HG03520 (cell line): ENCODE measurements around the gene PGPEP1.

Experiments
- ATAC-seq: cut with Tn5 transposase; IDR thresholded peaks from one replicate; pipeline ENCODE4 v1.9.1; 2021; ENCODE audit warnings: mild to moderate bottlenecking, moderate library complexity; ENCODE audit not compliant: unreplicated experiment

Gene PGPEP1

GRCh38 chr19:18340190-18340989 is at the start of gene PGPEP1:
Gene PGPEP1, plus strand, starts transcription at chr19:18340598. Its CDS starts 84 bp downstream, at chr19:18340682.
- no peak for ATAC-seq

DNA sequence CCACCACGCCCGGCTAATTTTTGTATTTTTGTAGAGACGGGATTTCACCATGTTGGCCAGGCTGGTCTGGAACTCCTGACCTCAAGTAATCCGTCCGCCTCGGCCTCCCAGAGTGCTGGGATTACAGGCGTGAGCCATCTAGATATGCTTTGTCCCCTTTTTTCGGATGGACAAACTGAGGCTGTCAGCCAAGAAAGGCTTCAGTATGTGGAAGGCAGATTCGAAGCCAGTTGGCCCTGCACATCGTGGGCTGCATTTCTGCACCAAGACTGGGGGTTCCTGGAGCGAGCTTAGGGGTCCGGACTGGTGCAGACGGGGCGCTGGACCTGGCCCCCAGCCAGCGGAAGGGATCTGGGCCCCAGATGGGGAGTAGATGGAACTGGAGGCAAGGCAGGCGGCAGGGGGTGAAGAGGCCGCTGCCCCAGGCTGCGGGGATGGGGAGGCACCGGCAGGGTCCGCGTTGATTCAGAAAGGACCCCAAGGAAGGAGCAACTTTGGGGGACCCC is 49.3 kb upstream of the PGPEP1 start:
- peak; percentile 19 for ATAC-seq

DNA sequence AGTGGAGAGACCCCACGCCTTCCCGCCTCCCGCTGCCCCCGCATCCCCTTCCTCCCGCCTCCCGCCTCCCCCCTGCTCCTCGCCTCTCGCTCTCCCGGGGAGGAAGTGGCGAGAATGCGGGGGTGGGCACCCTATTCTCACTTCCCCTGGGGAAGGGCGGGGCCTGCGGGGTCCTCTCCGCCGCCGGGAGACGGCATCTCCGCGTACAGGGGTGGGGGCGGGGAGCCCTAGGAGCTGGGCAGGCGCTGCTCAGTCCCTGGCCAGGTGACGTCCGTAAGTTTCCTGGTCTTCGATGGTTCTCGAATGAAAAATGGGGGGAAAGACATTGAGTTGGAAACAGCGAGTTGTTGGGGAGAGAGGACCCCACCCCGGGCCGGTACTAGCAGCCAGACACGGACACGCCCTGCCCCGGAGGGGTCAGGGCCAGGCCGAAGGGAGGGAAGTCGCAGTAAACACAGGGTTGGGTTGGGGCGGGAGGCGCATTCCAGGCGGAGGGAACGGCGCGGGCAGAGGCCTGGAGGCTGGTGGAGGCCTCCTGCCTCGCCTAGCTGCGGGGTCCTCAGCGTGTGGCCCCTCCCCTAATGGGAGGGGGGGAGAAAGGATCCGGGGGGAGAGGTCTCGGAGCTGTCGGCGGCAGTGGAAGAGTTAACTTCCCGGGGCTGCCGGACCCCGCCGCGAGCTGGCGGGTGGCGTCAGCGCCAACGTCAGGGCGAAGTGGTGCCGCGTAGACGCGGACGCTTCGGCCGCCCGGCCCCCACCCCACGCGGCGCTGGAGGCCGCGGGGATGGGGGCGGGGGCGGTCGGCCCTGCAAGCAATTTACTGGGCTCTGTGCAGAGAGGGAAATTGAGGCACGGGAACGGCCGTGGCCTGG is 48.6 kb upstream of the PGPEP1 start:
- peak; percentile 35 for ATAC-seq

- ATAC-seq, result peak; percentile 2
Measured at GRCh38 chr19:18292462-18292809, 48.0 kb upstream of the PGPEP1 start.

DNA sequence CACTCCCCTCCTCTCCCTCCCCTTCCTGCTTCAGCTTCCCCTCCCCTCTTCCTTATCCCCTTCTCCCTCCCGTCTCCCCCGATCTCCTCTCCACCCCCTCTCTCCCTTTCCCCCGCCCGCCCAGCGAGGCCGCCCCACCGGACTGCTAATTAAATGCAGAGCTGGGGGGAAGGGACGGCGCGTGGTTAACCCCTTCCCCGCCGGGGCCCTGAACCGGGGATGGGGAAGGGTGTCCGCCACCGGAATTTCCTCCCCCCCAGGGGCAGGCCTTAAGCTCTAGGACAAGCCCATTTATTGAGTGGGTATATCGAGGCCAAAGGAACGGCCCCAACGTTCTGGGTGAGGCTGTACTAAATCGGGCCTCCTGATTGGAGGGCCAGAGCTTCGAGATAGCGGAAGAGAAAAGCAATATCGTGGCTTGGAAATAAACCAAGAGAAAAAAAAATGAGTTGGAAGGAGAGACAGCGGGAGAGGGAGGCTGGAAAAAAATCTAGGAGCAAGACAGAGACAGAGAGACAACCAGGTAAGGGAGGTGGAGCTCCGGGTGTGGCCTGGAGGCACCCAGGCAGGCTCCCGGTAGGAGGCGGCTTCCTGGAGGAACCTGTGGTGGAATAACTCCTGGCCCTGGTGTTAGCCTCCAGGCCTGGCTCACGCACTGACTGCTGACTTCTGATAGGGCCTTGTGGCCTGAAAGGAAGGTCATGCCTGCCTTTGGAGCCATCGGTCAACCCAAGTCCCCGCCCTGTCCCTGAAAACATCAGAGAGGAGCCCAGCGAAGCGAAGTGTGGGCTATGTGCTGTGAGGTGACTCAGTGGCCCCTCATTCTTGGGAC is 47.4 kb upstream of the PGPEP1 start:
- no peak for ATAC-seq

DNA sequence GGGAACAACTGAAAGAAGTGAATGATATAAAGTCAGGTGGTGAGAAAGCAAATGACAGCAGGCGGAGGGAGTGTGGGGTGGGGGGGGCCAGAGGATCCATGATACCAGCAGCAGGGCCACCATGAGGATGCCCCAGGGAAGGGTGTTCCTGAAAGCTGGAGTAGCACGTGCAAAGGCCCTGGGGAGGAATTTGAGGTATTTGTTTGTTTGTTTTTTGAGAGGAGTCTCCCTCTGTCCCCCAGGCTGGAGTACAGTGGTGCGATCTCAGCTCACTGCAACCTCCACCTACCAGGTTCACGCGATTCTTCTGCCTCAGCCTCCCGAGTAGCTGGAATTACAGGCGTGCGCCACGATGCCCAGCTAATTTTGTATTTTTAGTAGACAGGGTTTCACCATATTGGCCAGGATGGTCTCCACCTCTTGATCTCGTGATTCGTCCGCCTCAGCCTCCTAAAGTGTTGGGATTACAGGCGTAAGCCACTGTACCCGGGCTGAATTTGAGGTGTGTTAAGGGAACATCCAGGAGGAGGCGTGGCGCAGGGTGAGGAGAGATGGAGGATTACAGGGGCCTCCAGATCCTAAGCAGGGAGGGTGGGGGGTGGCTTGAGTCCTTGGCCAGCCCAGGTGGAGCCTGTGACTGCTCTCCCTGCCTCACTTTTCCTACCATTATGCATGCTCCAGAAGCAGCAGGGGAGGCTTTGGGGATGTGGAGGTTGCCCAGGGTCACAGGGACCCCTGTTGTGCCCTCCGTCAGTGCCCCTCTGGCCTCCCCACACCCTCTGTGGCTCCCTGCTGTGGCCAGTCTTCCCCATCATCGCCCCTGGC is 46.5 kb upstream of the PGPEP1 start:
- ATAC-seq, result no peak

- ATAC-seq, result no peak
Measured at GRCh38 chr19:18294467-18294864, 45.9 kb upstream of the PGPEP1 start.

GRCh38 chr19:18295034-18295451 is 45.4 kb upstream of the PGPEP1 start:
- no peak for ATAC-seq

- ATAC-seq, result no peak
Measured at GRCh38 chr19:18297308-18297707, 43.1 kb upstream of the PGPEP1 start.

GRCh38 chr19:18298601-18299000 is 41.8 kb upstream of the PGPEP1 start:
- no peak for ATAC-seq

GRCh38 chr19:18299654-18300053 is 40.7 kb upstream of the PGPEP1 start:
- ATAC-seq, result no peak

DNA sequence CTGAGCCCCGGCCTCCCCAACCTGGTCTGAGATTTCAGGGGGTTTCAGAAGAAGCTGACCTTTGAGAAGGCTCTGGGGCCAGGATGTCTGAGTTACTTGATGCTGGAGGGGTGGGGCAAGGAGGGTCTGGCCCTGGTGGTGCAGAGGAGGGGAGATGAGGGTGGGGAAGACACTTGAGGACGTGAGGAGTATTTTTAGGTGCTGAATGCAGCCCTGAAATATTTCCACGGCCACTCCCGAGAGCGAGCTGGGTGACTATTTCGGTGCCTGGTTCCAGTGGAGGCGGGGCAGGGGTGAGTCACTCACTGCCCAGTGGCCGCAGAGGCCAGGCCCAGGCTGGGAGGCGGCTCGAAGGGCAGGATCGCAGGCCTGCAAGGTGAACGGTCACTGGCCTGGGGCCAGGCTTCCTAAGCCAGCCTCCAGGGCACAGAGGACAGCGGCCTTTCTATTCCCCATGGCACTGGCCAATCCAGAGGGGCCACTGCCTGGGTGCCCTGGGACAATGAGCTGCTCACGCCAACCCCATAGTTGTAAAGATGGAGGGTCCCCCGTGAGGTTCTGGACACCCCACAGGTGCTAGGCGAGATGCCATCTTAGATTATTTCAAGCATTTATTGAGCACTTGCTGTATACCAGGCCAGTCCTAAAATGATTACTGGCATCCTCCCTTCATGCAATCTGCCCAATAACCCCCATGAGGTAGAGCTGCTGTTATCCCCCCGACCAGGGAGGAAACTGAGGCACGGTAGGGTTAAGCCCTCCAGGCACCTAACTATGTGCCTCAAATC is 39.3 kb upstream of the PGPEP1 start:
- no peak for ATAC-seq

DNA sequence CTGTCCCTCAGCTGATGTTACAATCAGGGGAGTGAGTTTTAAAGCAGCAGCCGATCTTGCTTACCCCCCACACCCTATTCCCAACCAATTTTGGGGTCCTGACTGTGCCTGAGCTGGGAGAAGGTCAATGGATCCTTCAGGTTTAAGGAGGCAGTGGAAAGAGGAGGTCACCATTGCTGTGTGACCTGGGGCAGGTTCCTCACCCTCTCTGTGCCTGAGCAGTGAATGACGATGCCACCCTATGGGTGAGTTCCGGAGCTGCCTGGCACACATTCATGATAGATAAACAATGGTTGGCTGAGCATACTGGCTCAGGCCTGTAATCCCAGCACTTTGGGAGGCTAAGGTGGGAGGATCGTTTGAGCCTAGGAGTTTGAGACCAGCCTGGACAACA is 38.7 kb upstream of the PGPEP1 start:
- no peak for ATAC-seq

DNA sequence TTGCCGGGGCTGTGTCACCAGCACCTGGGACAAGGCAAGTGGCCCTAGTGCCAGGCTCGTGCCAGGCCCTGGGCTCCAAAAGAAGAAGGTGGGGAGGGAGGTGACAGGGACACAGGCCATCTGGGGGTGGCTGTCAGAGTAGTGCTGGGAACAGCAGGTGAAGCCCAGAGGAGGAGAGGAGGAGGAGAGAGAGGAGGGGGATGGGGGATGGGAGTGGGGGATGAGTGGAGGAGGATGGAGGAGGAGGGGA is 36.3 kb upstream of the PGPEP1 start:
- no peak for ATAC-seq

GRCh38 chr19:18304458-18305310 is 35.7 kb upstream of the PGPEP1 start:
- no peak for ATAC-seq

GRCh38 chr19:18306209-18306887 is 34.0 kb upstream of the PGPEP1 start:
- ATAC-seq, result no peak

GRCh38 chr19:18306888-18307260 is 33.5 kb upstream of the PGPEP1 start:
- no peak for ATAC-seq

- ATAC-seq, result no peak
Measured at GRCh38 chr19:18307271-18307681, 33.1 kb upstream of the PGPEP1 start.
